Activated CD8-positive, alpha-beta memory T cell treated with anti-CD3 and anti-CD28 coated beads for 48 hours (primary cell): ENCODE measurements around the gene MAFB.

Experiments used
- DNase-seq, 3 experiments: peaks; one replicate each; pipeline ENCODE4 v3.0.0-alpha.2; 2020; ENCODE audit warnings: low read depth in 2 of 3, low spot score in 2 of 3

MAFB gene

GRCh38 chr20:40663304-40663790, 25.7 kb downstream of the MAFB start:
- DNase-seq, result no peak

- no peak for DNase-seq
Measured at GRCh38 chr20:40659567-40659966, 29.5 kb downstream of the MAFB start.

GRCh38 chr20:40658509-40658908, 30.5 kb downstream of the MAFB start:
- no peak for DNase-seq

GRCh38 chr20:40657526-40657925, 31.5 kb downstream of the MAFB start:
- no peak for DNase-seq

GRCh38 chr20:40655451-40655850, 33.6 kb downstream of the MAFB start:
- DNase-seq, result no peak

- no peak for DNase-seq
Measured at GRCh38 chr20:40654876-40655275, 34.2 kb downstream of the MAFB start.

GRCh38 chr20:40652441-40652987, 36.5 kb downstream of the MAFB start:
- DNase-seq, result no peak

- DNase-seq, result no peak
Measured at GRCh38 chr20:40651151-40651550, 37.9 kb downstream of the MAFB start.

GRCh38 chr20:40650707-40651106, 38.3 kb downstream of the MAFB start:
- DNase-seq, result no peak

- DNase-seq, result no peak
Measured at GRCh38 chr20:40648210-40649072, 40.6 kb downstream of the MAFB start.

GRCh38 chr20:40646813-40647212, 42.2 kb downstream of the MAFB start:
- no peak for DNase-seq

- DNase-seq, result no peak
Measured at GRCh38 chr20:40646361-40646760, 42.7 kb downstream of the MAFB start.

GRCh38 chr20:40644863-40645262, 44.2 kb downstream of the MAFB start:
- no peak for DNase-seq

- no peak for DNase-seq
Measured at GRCh38 chr20:40643891-40644290, 45.1 kb downstream of the MAFB start.

- no peak for DNase-seq
Measured at GRCh38 chr20:40641809-40642208, 47.2 kb downstream of the MAFB start.

GRCh38 chr20:40641202-40641601, 47.8 kb downstream of the MAFB start:
- DNase-seq, result no peak

- DNase-seq, result no peak
Measured at GRCh38 chr20:40640667-40641066, 48.4 kb downstream of the MAFB start.

GRCh38 chr20:40639676-40640355, 49.2 kb downstream of the MAFB start:
- no peak for DNase-seq

- no peak for DNase-seq
Measured at GRCh38 chr20:40639132-40639531, 49.9 kb downstream of the MAFB start.

GRCh38 chr20:40638414-40638813, 50.6 kb downstream of the MAFB start:
- no peak for DNase-seq

GRCh38 chr20:40637176-40637575, 51.9 kb downstream of the MAFB start:
- DNase-seq, result no peak

- DNase-seq, result no peak
Measured at GRCh38 chr20:40636486-40636885, 52.5 kb downstream of the MAFB start.
